ENCODE measurements around the gene GIT2. TPM values are rescaled to one million over a fixed set of nuclear protein-coding genes. Genes with fewer than 3 reads are reported as not detected.

The GIT2 gene
- total RNA-seq, 4 donors from 2014 or later = 39.8 to 62.9 (median 55.5) TPM

DNA sequence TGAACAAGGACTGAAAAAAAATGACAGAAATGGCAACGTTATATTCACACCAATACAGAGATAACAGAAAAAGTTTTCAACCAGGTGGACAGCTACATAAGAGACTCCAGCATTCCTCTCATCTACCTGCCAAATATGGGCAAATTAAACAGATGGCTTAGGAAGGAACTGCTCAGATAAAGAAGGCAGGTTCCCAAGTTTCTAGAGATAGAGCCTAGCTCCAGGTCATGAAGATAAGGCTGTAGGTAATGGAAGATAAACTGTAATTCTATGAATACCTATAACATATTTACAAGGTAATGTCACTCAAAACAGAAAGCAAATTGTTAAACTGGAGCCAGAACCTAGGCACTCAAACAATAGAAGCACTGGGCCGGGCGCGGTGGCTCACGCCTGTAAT lies 42.5 kb downstream of the GIT2 start:
- 83 to 88% methylated on average over 5 of the region's 5 CpGs for WGBS, 2 donors
- Histone ChIP-seq H3K4me1 (peaks cover 0 to 14% (median 3%) of the 10 kb centered on the region in 4 donors), H3K4me3 (no peak overlapping the region), H3K9me3 (no peaks in the 10 kb centered on the region), H3K36me3 (peaks cover 3 to 91% (median 22%) of the 10 kb centered on the region in 3 donors), H3K27ac (no peak overlapping the region), H3K27me3 (no peaks in the 10 kb centered on the region)
- TF ChIP-seq POLR2A (IDR thresholded peaks at IDR 0.05) (no peak), EP300 (IDR thresholded peaks at IDR 0.05) (no peak)
- TF ChIP-seq, protein P1, sequence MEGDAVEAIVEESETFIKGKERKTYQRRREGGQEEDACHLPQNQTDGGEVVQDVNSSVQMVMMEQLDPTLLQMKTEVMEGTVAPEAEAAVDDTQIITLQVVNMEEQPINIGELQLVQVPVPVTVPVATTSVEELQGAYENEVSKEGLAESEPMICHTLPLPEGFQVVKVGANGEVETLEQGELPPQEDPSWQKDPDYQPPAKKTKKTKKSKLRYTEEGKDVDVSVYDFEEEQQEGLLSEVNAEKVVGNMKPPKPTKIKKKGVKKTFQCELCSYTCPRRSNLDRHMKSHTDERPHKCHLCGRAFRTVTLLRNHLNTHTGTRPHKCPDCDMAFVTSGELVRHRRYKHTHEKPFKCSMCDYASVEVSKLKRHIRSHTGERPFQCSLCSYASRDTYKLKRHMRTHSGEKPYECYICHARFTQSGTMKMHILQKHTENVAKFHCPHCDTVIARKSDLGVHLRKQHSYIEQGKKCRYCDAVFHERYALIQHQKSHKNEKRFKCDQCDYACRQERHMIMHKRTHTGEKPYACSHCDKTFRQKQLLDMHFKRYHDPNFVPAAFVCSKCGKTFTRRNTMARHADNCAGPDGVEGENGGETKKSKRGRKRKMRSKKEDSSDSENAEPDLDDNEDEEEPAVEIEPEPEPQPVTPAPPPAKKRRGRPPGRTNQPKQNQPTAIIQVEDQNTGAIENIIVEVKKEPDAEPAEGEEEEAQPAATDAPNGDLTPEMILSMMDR (IDR thresholded peaks at IDR 0.05) = no peak
- DNase-seq (ENCODE audit: low spot score in 2 of 2) = no peak

DNA sequence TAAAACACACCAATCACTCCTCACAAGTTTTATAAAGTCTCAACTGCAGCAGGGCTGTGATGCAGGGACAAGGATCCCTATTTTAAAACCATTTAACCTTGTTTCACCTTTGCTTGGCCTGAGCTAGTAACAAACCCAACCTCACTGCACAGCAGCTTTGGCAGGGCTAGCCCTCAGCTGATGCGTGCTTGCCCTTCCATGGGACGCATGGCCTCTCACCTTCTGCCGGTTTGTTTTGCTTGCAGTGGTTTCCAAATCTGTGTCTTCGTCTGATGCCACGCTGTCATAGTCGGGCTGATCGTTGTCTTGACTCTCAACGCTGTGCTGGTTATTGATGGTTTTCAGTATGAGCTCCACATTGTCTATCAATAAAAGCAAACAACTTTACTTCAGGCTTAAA lies 43.3 kb downstream of the GIT2 start:
- Histone ChIP-seq H3K4me3 (no peak overlapping the region), H3K36me3 (peaks cover 3 to 83% (median 22%) of the 10 kb centered on the region in 3 donors), H3K4me1 (peaks cover 0 to 22% (median 6%) of the 10 kb centered on the region in 4 donors), H3K9me3 (no peaks in the 10 kb centered on the region), H3K27ac (no peak overlapping the region), H3K27me3 (no peaks in the 10 kb centered on the region)
- TF ChIP-seq EP300 (IDR thresholded peaks at IDR 0.05) = no peak
- WGBS, 2 donors = 93 to 96% methylated on average over 8 of the region's 8 CpGs
- DNase-seq (ENCODE audit: low spot score in 2 of 2) = no peak

DNA sequence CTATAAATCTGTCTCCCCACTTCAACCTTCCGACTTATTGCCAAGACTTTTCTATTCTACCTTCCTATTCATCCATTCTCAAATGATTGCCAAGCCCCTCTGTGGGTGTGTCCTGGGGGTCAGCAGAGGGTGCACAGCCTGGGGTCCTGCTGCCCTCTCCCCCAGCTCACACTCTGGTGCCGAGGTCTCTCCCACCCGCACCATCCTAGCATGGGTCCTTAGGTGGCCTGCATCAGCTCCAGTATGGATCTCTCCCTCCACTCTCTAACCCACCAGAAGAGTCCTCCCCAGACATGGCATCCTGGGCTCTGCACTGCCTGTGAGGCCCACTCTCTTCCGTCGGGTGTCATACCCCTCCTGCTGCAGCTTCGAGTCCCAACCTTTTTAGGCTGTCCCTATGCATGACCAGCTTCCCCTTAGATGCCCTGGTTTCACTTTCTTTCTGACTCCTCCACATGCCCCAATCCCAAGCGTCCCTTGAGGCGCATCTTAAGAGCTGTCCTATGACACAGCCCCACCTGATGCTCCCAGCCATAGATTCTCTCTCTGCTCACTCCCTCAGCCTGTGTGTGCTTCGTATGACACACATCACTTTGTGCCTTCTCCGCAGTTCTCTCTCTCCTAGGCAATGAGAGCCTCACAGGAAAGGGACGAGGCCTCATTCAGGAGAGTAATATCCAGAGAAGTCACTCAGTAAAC lies 43.9 kb downstream of the GIT2 start:
- no peak for DNase-seq (ENCODE audit: low spot score in 2 of 2)
- H3K9me3 ChIP-seq = no peaks in the 10 kb centered on the region
- H3K27me3 ChIP-seq = no peaks in the 10 kb centered on the region
- TF ChIP-seq, protein P1 (IDR thresholded peaks at IDR 0.05) = no peak
- no peak for TF ChIP-seq EP300 (IDR thresholded peaks at IDR 0.05)
- TF ChIP-seq POLR2A (IDR thresholded peaks at IDR 0.05) = no peak
- H3K36me3 ChIP-seq = peaks cover 3 to 78% (median 22%) of the 10 kb centered on the region in 3 donors
- 84 to 89% methylated on average over 11 of the region's 11 CpGs for WGBS, 2 donors
- no peak overlapping the region for H3K4me3 ChIP-seq
- peak overlapping the region in 1 of 4 donors; percentile 37 for H3K27ac ChIP-seq
- H3K4me1 ChIP-seq = peaks cover 0 to 28% (median 10%) of the 10 kb centered on the region in 4 donors

DNA sequence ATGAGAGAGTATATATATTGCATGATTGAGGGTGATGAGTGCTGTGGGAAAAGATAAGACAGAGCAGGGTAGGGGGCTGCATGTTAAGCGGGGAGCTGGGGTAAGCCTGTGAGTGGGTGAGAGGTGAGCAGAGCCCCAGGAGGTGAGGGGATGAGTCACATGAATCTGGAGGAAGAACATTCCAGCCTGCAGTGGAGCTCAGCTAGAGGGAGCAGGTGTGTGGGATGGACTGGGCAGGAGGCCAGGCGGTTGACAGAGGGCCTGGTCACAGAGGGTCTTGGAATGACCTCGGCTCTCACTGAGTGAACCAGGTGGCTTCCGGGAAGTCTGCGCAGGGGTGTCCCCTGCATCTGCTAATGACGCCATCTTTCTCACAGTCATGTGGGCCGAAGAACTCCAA lies 44.4 kb downstream of the GIT2 start:
- 64 to 65% methylated on average over 7 of the region's 7 CpGs for WGBS, 2 donors
- no peak for DNase-seq (ENCODE audit: low spot score in 2 of 2)

DNA sequence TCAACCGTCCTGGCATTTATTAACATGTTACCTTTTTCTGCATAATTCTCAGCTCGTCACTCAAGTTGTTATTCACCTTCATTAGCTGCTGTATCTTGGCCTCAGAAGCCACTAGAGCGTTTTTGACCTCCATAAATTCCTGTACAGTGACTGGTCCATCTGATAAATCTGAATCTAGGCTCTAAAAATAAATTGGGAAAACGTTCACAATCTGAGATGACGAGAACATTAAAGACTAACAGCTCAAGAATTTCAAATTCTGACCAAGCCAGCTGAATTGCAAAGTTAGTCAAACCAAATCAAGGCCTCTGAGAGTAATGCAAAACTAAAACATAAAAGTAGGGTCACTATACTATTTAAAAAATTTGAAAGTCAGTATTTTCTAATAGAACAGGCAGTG lies 45.0 kb downstream of the GIT2 start:
- no peak overlapping the region for H3K4me3 ChIP-seq
- H3K27me3 ChIP-seq = no peaks in the 10 kb centered on the region
- 65 to 70% methylated on average over 5 of the region's 5 CpGs for WGBS, 2 donors
- H3K36me3 ChIP-seq = peaks cover 3 to 66% (median 22%) of the 10 kb centered on the region in 3 donors
- H3K9me3 ChIP-seq = no peaks in the 10 kb centered on the region
- peak overlapping the region in 1 of 4 donors; percentile 2 for H3K27ac ChIP-seq
- no peak for DNase-seq (ENCODE audit: low spot score in 2 of 2)
- TF ChIP-seq, protein P1 (IDR thresholded peaks at IDR 0.05) = no peak
- TF ChIP-seq EP300 (IDR thresholded peaks at IDR 0.05) (no peak), POLR2A (IDR thresholded peaks at IDR 0.05) (no peak)
- peaks cover 3 to 40% (median 20%) of the 10 kb centered on the region in 4 donors for H3K4me1 ChIP-seq

More for the DNA sequence above, 44.4 kb downstream of the GIT2 start:
- Histone ChIP-seq H3K27me3 (no peaks in the 10 kb centered on the region), H3K4me1 (peaks cover 0 to 33% (median 16%) of the 10 kb centered on the region in 4 donors), H3K27ac (peak overlapping the region in 1 of 4 donors; percentile 37), H3K36me3 (peaks cover 3 to 72% (median 22%) of the 10 kb centered on the region in 3 donors), H3K4me3 (no peak overlapping the region), H3K9me3 (no peaks in the 10 kb centered on the region)
- TF ChIP-seq, protein P1 (IDR thresholded peaks at IDR 0.05) = no peak

All from tibial nerve (tissue), 4 donors.